GM23338 (cell line): ENCODE measurements around the gene PDLIM5.

Experiments used
- CREB1 ChIP-seq: fragments of 250-450 bp; sonication (Bioruptor Pico); IDR thresholded peaks from 2 replicates; pipeline ENCODE4 v1.5.0; 2020; ENCODE audit warnings: low read depth, mild to moderate bottlenecking, moderate library complexity
- CTCF ChIP-seq, 2 experiments: fragments of 200-600 bp in 1 of 2; sonication (generic) in 1 of 2; conservative IDR thresholded peaks; 2 replicates each; pipeline versions ENCODE4 v1.5.1 to v1.6.1; 2016 to 2017; ENCODE audit warnings: antibody characterized with exemption in 2 of 2, low read depth in 2 of 2, mild to moderate bottlenecking in 2 of 2, moderate library complexity in 1 of 2
- EZH2 ChIP-seq: fragments of 200-600 bp; sonication (generic); IDR thresholded peaks from one replicate; pipeline ENCODE4 v1.8.0; 2017; ENCODE audit warnings: antibody characterized with exemption, mild to moderate bottlenecking, low read depth; ENCODE audit not compliant: unreplicated experiment
- EZH2phosphoT487 ChIP-seq: fragments of 200-600 bp; sonication (generic); IDR thresholded peaks from one replicate; pipeline ENCODE4 v1.8.1; 2018; ENCODE audit warnings: antibody characterized with exemption; ENCODE audit not compliant: unreplicated experiment
- JUNB ChIP-seq: IDR thresholded peaks from one replicate; pipeline ENCODE4 v1.6.1; 2016; ENCODE audit warnings: antibody characterized with exemption; ENCODE audit not compliant: unreplicated experiment
- POLR2AphosphoS5 ChIP-seq: IDR thresholded peaks from 2 replicates; pipeline ENCODE4 v1.6.1; 2016; ENCODE audit warnings: antibody characterized with exemption, low read depth
- STAT1 ChIP-seq: IDR thresholded peaks from one replicate; pipeline ENCODE4 v1.6.1; 2016; ENCODE audit warnings: antibody characterized with exemption; ENCODE audit not compliant: unreplicated experiment
- ZNF331 ChIP-seq: fragments of 250-450 bp; sonication (Bioruptor Pico); IDR thresholded peaks from 2 replicates; pipeline ENCODE4 v1.5.0; 2020; ENCODE audit warnings: low read depth, mild to moderate bottlenecking, moderate library complexity
- TF ChIP-seq, protein P1 (sequence below): IDR thresholded peaks from one replicate; pipeline ENCODE4 v1.6.1; 2018; ENCODE audit warnings: antibody characterized with exemption; ENCODE audit not compliant: unreplicated experiment

- no peak for TF ChIP-seq CTCF (conservative IDR thresholded peaks at IDR 0.05; ENCODE audit: low read depth in 2 of 2)
- no peak for TF ChIP-seq EZH2
- no peak for TF ChIP-seq POLR2AphosphoS5
- TF ChIP-seq ZNF331 (CRISPR knock-in tag), result no peak
- TF ChIP-seq STAT1, result no peak
- TF ChIP-seq JUNB, result no peak
- TF ChIP-seq, protein P1, sequence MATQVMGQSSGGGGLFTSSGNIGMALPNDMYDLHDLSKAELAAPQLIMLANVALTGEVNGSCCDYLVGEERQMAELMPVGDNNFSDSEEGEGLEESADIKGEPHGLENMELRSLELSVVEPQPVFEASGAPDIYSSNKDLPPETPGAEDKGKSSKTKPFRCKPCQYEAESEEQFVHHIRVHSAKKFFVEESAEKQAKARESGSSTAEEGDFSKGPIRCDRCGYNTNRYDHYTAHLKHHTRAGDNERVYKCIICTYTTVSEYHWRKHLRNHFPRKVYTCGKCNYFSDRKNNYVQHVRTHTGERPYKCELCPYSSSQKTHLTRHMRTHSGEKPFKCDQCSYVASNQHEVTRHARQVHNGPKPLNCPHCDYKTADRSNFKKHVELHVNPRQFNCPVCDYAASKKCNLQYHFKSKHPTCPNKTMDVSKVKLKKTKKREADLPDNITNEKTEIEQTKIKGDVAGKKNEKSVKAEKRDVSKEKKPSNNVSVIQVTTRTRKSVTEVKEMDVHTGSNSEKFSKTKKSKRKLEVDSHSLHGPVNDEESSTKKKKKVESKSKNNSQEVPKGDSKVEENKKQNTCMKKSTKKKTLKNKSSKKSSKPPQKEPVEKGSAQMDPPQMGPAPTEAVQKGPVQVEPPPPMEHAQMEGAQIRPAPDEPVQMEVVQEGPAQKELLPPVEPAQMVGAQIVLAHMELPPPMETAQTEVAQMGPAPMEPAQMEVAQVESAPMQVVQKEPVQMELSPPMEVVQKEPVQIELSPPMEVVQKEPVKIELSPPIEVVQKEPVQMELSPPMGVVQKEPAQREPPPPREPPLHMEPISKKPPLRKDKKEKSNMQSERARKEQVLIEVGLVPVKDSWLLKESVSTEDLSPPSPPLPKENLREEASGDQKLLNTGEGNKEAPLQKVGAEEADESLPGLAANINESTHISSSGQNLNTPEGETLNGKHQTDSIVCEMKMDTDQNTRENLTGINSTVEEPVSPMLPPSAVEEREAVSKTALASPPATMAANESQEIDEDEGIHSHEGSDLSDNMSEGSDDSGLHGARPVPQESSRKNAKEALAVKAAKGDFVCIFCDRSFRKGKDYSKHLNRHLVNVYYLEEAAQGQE, result no peak
- no peak for TF ChIP-seq EZH2phosphoT487
- no peak for TF ChIP-seq CREB1 (CRISPR knock-in tag)
Observed at GRCh38 chr4:94558392-94558904, 106.7 kb downstream of the PDLIM5 start.
